Measurements from ENCODE around the gene STAT4. TPM values are rescaled to one million over a fixed set of nuclear protein-coding genes. Genes with fewer than 3 reads are reported as not detected.
A peak's percentile ranks its signal among the peaks of the same experiment; 100 is the strongest.

STAT4 gene
- total RNA-seq, 1 experiment from 2014 or later: 0.33 TPM

GRCh38 chr2:191041418-191042161 lies 109.2 kb downstream of the STAT4 start:
- Mint-ChIP-seq H3K27ac (peak overlapping the region in 2 of 3 experiments; percentile 37 to 91; a peak in 3 of 7 replicates), H3K4me1 (peaks cover 12 to 20% of the 10 kb centered on the region in 2 experiments)
- TF ChIP-seq CTCF (conservative IDR thresholded peaks at IDR 0.05): no peak

More at GRCh38 chr2:191041418-191042161, 109.2 kb downstream of the STAT4 start:
- no peaks in the 10 kb centered on the region; the same call in 1 of the 2 replicates for H3K4me1 ChIP-seq (ENCODE audit: insufficient read depth, low read length)
- H4K5ac ChIP-seq (ENCODE audit: insufficient read length, low read depth, low read length): no peak overlapping the region
- H2BK20ac ChIP-seq (ENCODE audit: low read depth, low read length, poor library complexity, severe bottlenecking): no peak overlapping the region
- peak; percentile 80 for DNase-seq
- H3K9me3 ChIP-seq (ENCODE audit: control insufficient read depth, low read depth, low read length): no peaks in the 10 kb centered on the region
- H3K9ac ChIP-seq (ENCODE audit: extremely low read depth, insufficient read length, low read length): no peak overlapping the region
- H2AK5ac ChIP-seq (ENCODE audit: insufficient read length, low read length): no peak overlapping the region
- H2BK12ac ChIP-seq (ENCODE audit: insufficient read length, low read depth, low read length): no peak overlapping the region
- H3K18ac ChIP-seq (ENCODE audit: insufficient read length, low read depth, low read length): no peak overlapping the region
- no peak overlapping the region for H2BK15ac ChIP-seq (ENCODE audit: low read depth, low read length)
- H3K9me3 Mint-ChIP-seq: peaks cover 0 to 3% of the 10 kb centered on the region in 2 experiments; a peak in 1 of 5 replicates
- no peak overlapping the region for H4K91ac ChIP-seq (ENCODE audit: insufficient read length, low read depth, low read length)
- H3K27ac ChIP-seq (ENCODE audit: insufficient read length, low read depth, low read length): no peak overlapping the region
- H3K27me3 Mint-ChIP-seq (ENCODE audit: low read depth): no peaks in the 10 kb centered on the region; the same call in 1 of the 2 replicates
- no peak overlapping the region for H3K14ac ChIP-seq (ENCODE audit: insufficient read depth, low read length)
- no peak overlapping the region for H3K23ac ChIP-seq (ENCODE audit: insufficient read length, low read depth, low read length)
- H3K4me3 Mint-ChIP-seq: no peak overlapping the region
- H2AFZ ChIP-seq (ENCODE audit: low read length): peak overlapping the region; percentile 86
- no peaks in the 10 kb centered on the region for H3K79me1 ChIP-seq (ENCODE audit: insufficient read depth, low read depth, low read length, poor library complexity, severe bottlenecking)
- no peaks in the 10 kb centered on the region for H4K20me1 ChIP-seq (ENCODE audit: control insufficient read depth, insufficient read depth, insufficient read length)
- no peak overlapping the region for H2BK5ac ChIP-seq (ENCODE audit: insufficient read length, low read length)
- no peak overlapping the region for H4K8ac ChIP-seq (replicated peaks; ENCODE audit: insufficient read length, low read depth, low read length)
- no peaks in the 10 kb centered on the region for H3K27me3 ChIP-seq (ENCODE audit: insufficient read depth, low read length)
- no peak overlapping the region for H3K4ac ChIP-seq (ENCODE audit: low read depth, low read length)
- no peak overlapping the region for H3K56ac ChIP-seq (ENCODE audit: insufficient read length, low read depth, low read length)
- no peak overlapping the region for H3K4me2 ChIP-seq (ENCODE audit: insufficient read depth, insufficient read length, low read length)
- H3K23me2 ChIP-seq (ENCODE audit: insufficient read length, low read depth, low read length, poor library complexity, severe bottlenecking): no peaks in the 10 kb centered on the region
- no CpG with 5 or more reads among the region's 3 CpGs for WGBS (ENCODE audit: extremely low coverage, insufficient read length, low lambda C conversion rate)
- H3T11ph ChIP-seq (ENCODE audit: low read length): no peak overlapping the region
- H2BK120ac ChIP-seq (ENCODE audit: low read depth, low read length, poor library complexity, severe bottlenecking): no peak overlapping the region
- H3K79me2 ChIP-seq (ENCODE audit: insufficient read depth, low read length): no peaks in the 10 kb centered on the region
- H3K36me3 Mint-ChIP-seq (ENCODE audit: insufficient read depth in 1 of 3, low read depth in 3 of 3): no peaks in the 10 kb centered on the region
